Ishikawa (cell line): ENCODE data around the gene PFAS.

ENCODE experiments used
- CEBPB ChIP-seq: IDR thresholded peaks from 2 replicates; pipeline ENCODE4 v1.6.1; 2012
- CREB1 ChIP-seq: IDR thresholded peaks from 2 replicates; pipeline ENCODE4 v1.6.1; 2012; ENCODE audit warnings: low read depth
- EGR1 ChIP-seq: IDR thresholded peaks from 2 replicates; pipeline ENCODE4 v1.6.1; 2012
- EP300 ChIP-seq: IDR thresholded peaks from 2 replicates; pipeline ENCODE4 v1.6.1; 2012; ENCODE audit warnings: borderline replicate concordance
- MAX ChIP-seq: IDR thresholded peaks from 2 replicates; pipeline ENCODE4 v1.6.1; 2012
- RAD21 ChIP-seq: IDR thresholded peaks from 2 replicates; pipeline ENCODE4 v1.6.1; 2012; ENCODE audit warnings: low read depth
- REST ChIP-seq: IDR thresholded peaks from 2 replicates; pipeline ENCODE4 v1.6.1; 2012; ENCODE audit warnings: low read depth, mild to moderate bottlenecking
- TEAD4 ChIP-seq: IDR thresholded peaks from 2 replicates; pipeline ENCODE4 v1.6.1; 2012
- USF1 ChIP-seq: IDR thresholded peaks from 2 replicates; pipeline ENCODE4 v1.6.1; 2012
- YY1 ChIP-seq: IDR thresholded peaks from 2 replicates; pipeline ENCODE4 v1.6.1; 2012; ENCODE audit warnings: low read depth
- ZBTB7A ChIP-seq: IDR thresholded peaks from 2 replicates; pipeline ENCODE4 v1.6.1; 2012; ENCODE audit warnings: low read depth

GRCh38 chr17:8244768-8245167 lies 4.3 kb upstream of the PFAS start:
- TF ChIP-seq REST: no peak
- no peak for TF ChIP-seq EGR1
- no peak for TF ChIP-seq YY1
- no peak for TF ChIP-seq RAD21
- TF ChIP-seq USF1: no peak
- TF ChIP-seq MAX: no peak
- TF ChIP-seq TEAD4: no peak
- no peak for TF ChIP-seq EP300
- no peak for TF ChIP-seq ZBTB7A
- TF ChIP-seq CEBPB: no peak
- TF ChIP-seq CREB1: no peak
